Esophagus muscularis mucosa (tissue), 3 donors: ENCODE measurements around the gene EHD4.

ENCODE experiments used
- CTCF ChIP-seq, 3 experiments: fragments of 200-600 bp in 2 of 3; fragments of 450-650 bp in 1 of 3; sonication (generic) in 2 of 3; IDR thresholded peaks; one replicate each; pipeline ENCODE4 v1.5.1; 2017 to 2019; ENCODE audit warnings: antibody characterized with exemption in 3 of 3, mild to moderate bottlenecking in 2 of 3, moderate library complexity in 1 of 3
- POLR2A ChIP-seq: fragments of 450-650 bp; IDR thresholded peaks from one replicate; pipeline ENCODE4 v1.6.1; 2017; ENCODE audit warnings: antibody characterized with exemption, moderate library complexity, mild to moderate bottlenecking, low read depth

GRCh38 chr15:41957021-41957897 is 15.1 kb downstream of the EHD4 start:
- TF ChIP-seq CTCF (IDR thresholded peaks at IDR 0.05) (no peak), POLR2A (no peak)
